Measurements from ENCODE around the gene TFPI. TPM values are rescaled to one million over a fixed set of nuclear protein-coding genes. Genes with fewer than 3 reads are reported as not detected.
"Not testable (repeated sequence)": the region's sequence is repeated elsewhere in the genome, so short reads cannot be mapped to it uniquely, and the experiment has no call there.

The TFPI gene
- total RNA-seq, 1 donor from 2014 or later: 366 TPM

- no peak overlapping the region for H3K27ac ChIP-seq
- no peaks in the 10 kb centered on the region for H3K27me3 ChIP-seq
- ATAC-seq (no peak), DNase-seq (no peak)
- no peaks in the 10 kb centered on the region for H3K4me1 ChIP-seq
- no peak overlapping the region for H3K4me3 ChIP-seq
- H3K9me3 ChIP-seq: no peaks in the 10 kb centered on the region
- intact Hi-C loops (cut with DNase I): no loop called here
- H3K36me3 ChIP-seq: no peaks in the 10 kb centered on the region
- TF ChIP-seq CTCF (IDR thresholded peaks at IDR 0.05): no peak
These were observed 12.9 kb upstream of the TFPI start for GRCh38 chr2:187567126-187567525.

GRCh38 chr2:187566712-187567111, 12.5 kb upstream of the TFPI start:
- Histone ChIP-seq H3K4me1 (no peaks in the 10 kb centered on the region), H3K4me3 (no peak overlapping the region), H3K27ac (no peak overlapping the region), H3K9me3 (no peaks in the 10 kb centered on the region), H3K27me3 (no peaks in the 10 kb centered on the region), H3K36me3 (no peaks in the 10 kb centered on the region)
- intact Hi-C loops (cut with DNase I): no loop called here
- DNase-seq: no peak
- no peak for TF ChIP-seq CTCF (IDR thresholded peaks at IDR 0.05)
- no peak for ATAC-seq

GRCh38 chr2:187566266-187566665, 12.0 kb upstream of the TFPI start:
- H3K4me3 ChIP-seq: no peak overlapping the region
- H3K9me3 ChIP-seq: no peaks in the 10 kb centered on the region
- H3K27ac ChIP-seq: no peak overlapping the region
- TF ChIP-seq CTCF (IDR thresholded peaks at IDR 0.05): no peak
- ATAC-seq: no peak
- intact Hi-C loops (cut with DNase I): no loop called here
- H3K27me3 ChIP-seq: no peaks in the 10 kb centered on the region
- H3K36me3 ChIP-seq: no peaks in the 10 kb centered on the region
- H3K4me1 ChIP-seq: no peaks in the 10 kb centered on the region
- no peak for DNase-seq

- DNase-seq; H3K4me1 ChIP-seq; intact Hi-C loops (cut with DNase I): not testable (repeated sequence)
These were observed 11.4 kb upstream of the TFPI start for GRCh38 chr2:187565618-187566017.

GRCh38 chr2:187556493-187556892, 2.3 kb upstream of the TFPI start:
- H3K27me3 ChIP-seq; H3K4me1 ChIP-seq; H3K4me3 ChIP-seq; DNase-seq; H3K27ac ChIP-seq; intact Hi-C loops (cut with DNase I); H3K9me3 ChIP-seq; ATAC-seq; H3K36me3 ChIP-seq: not testable (repeated sequence)

More at GRCh38 chr2:187565618-187566017, 11.4 kb upstream of the TFPI start:
- H3K27ac ChIP-seq, H3K36me3 ChIP-seq, H3K4me3 ChIP-seq, H3K9me3 ChIP-seq, H3K27me3 ChIP-seq, ATAC-seq: not testable (repeated sequence)

- peak overlapping the region; percentile 81 for H3K27ac ChIP-seq
- H3K4me3 ChIP-seq: peak overlapping the region; percentile 62
- no peak for ATAC-seq
These were observed 458 bp upstream of the TFPI start for GRCh38 chr2:187554704-187555082.

More at GRCh38 chr2:187554704-187555082, 458 bp upstream of the TFPI start:
- DNase-seq: no peak
- intact Hi-C loops (cut with DNase I): no loop called here
- no peak for TF ChIP-seq CTCF (IDR thresholded peaks at IDR 0.05)
- Histone ChIP-seq H3K27me3 (no peaks in the 10 kb centered on the region), H3K9me3 (no peaks in the 10 kb centered on the region), H3K36me3 (no peaks in the 10 kb centered on the region), H3K4me1 (peaks cover 14% of the 10 kb centered on the region)
